ENCODE measurements around the gene SLC25A30.
"Not testable (repeated sequence)": the region's sequence is repeated elsewhere in the genome, so short reads cannot be mapped to it uniquely, and the experiment has no call there.

Gene SLC25A30

DNA sequence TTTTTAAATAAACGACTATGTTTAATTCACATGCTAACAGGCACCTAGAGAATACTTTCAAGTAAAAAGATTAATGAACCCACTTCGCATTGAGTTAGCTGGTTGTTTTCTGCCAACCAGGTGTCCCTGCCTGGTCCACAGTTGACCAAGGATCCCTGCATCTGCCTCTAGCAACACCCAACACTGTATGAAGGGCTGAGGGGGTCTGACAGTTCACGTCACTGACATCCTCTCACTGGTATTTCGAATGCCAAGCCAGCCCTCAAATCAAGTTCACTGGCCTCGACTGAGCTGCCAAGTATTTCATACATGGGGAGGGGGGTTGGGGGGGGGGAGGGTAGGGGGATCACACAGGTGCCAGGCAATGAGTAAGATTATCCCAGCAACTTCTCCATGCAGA, 25.4 kb downstream of the SLC25A30 start:
- Histone ChIP-seq H3K4me2 (ENCODE audit: low read length) (no peak overlapping the region), H3K36me3 (replicated peaks; ENCODE audit: low read depth, low read length) (peaks cover 22% of the 10 kb centered on the region), H4K20me1 (ENCODE audit: insufficient read depth, low read length) (0 out of 2 replicates have a peak, but pooled peaks cover 3% of the 10 kb centered on the region), H3K9ac (ENCODE audit: low read length) (no peak overlapping the region), H3K27ac (ENCODE audit: low read length) (no peak overlapping the region), H3K9me3 (ENCODE audit: insufficient read depth, low read length) (no peaks in the 10 kb centered on the region), H3K4me3 (ENCODE audit: low read length) (no peak overlapping the region), H3K79me2 (ENCODE audit: low read length) (no peaks in the 10 kb centered on the region), H3K4me1 (ENCODE audit: low read length) (no peaks in the 10 kb centered on the region), H2AFZ (ENCODE audit: low read depth, low read length) (no peak overlapping the region), H3K27me3 (ENCODE audit: low read depth, low read length) (no peaks in the 10 kb centered on the region)
- TF ChIP-seq CTCF (IDR thresholded peaks at IDR 0.05; ENCODE audit: low read depth, low read length), result no peak
- no peak for TF ChIP-seq EZH2phosphoT487 (IDR thresholded peaks at IDR 0.05; ENCODE audit: low read depth)

DNA sequence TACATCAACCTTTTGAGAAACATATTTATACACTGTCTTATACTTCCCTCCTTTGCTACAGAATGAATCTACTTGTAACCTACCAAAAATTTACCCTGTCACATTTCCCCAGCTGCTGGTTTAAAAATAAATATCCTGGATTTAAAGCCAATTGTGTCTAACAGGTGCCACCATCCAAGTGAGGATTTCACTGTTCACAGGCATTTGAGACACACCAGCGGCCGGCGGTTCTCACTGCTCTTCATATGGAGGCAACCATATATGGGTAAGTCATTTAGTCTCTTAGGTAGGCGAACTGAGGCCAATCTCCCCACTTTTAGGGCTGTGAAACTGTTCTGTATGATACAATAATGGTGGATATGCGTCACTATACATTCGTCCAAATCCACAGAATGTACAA, 26.2 kb downstream of the SLC25A30 start:
- Histone ChIP-seq H3K27ac (ENCODE audit: low read length) (no peak overlapping the region), H3K27me3 (ENCODE audit: low read depth, low read length) (no peaks in the 10 kb centered on the region), H3K4me1 (ENCODE audit: low read length) (no peaks in the 10 kb centered on the region), H3K36me3 (replicated peaks; ENCODE audit: low read depth, low read length) (peaks cover 20% of the 10 kb centered on the region), H2AFZ (ENCODE audit: low read depth, low read length) (no peak overlapping the region), H3K9ac (ENCODE audit: low read length) (no peak overlapping the region), H3K9me3 (ENCODE audit: insufficient read depth, low read length) (no peaks in the 10 kb centered on the region), H3K4me3 (ENCODE audit: low read length) (no peak overlapping the region), H3K79me2 (ENCODE audit: low read length) (no peaks in the 10 kb centered on the region), H4K20me1 (ENCODE audit: insufficient read depth, low read length) (0 out of 2 replicates have a peak, but pooled peaks cover 3% of the 10 kb centered on the region), H3K4me2 (ENCODE audit: low read length) (no peak overlapping the region)
- no peak for TF ChIP-seq EZH2phosphoT487 (IDR thresholded peaks at IDR 0.05; ENCODE audit: low read depth)
- no peak for TF ChIP-seq CTCF (IDR thresholded peaks at IDR 0.05; ENCODE audit: low read depth, low read length)

DNA sequence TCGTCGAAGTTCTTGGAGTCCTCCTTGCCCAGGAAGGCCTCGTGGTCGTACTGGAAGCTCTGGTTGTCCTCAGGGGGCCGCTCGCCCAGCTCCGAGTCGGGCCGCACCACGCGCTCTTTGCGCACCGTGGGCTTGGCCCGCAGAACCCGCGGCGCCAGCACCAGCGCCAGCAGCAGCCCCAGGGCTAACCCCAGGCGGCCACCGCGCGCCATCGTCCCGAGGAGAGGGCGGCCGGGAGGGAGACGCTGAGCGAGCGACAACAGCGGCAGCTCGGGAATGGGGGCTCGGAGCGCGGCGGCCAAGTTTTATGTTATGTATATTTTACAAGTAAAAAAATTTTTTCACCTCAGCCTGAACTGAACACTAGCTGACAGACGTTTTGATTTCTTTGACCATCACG, 27.0 kb downstream of the SLC25A30 start:
- not testable (repeated sequence) for H4K20me1 ChIP-seq (ENCODE audit: insufficient read depth, low read length); H3K4me3 ChIP-seq (ENCODE audit: low read length)
- peaks cover 16% of the 10 kb centered on the region for H3K36me3 ChIP-seq (replicated peaks; ENCODE audit: low read depth, low read length)

GRCh38 chr13:45390348-45390747, 27.8 kb downstream of the SLC25A30 start:
- H2AFZ ChIP-seq (ENCODE audit: low read depth, low read length); H3K36me3 ChIP-seq (replicated peaks; ENCODE audit: low read depth, low read length): not testable (repeated sequence)

More for the DNA sequence above, 27.0 kb downstream of the SLC25A30 start:
- H3K4me2 ChIP-seq (ENCODE audit: low read length); H3K27me3 ChIP-seq (ENCODE audit: low read depth, low read length); H3K9ac ChIP-seq (ENCODE audit: low read length); H2AFZ ChIP-seq (ENCODE audit: low read depth, low read length); H3K9me3 ChIP-seq (ENCODE audit: insufficient read depth, low read length); H3K27ac ChIP-seq (ENCODE audit: low read length); H3K79me2 ChIP-seq (ENCODE audit: low read length); H3K4me1 ChIP-seq (ENCODE audit: low read length): not testable (repeated sequence)

GRCh38 chr13:45388664-45389063, 29.5 kb downstream of the SLC25A30 start:
- TF ChIP-seq EZH2phosphoT487 (IDR thresholded peaks at IDR 0.05; ENCODE audit: low read depth), result no peak
- no peak for TF ChIP-seq CTCF (IDR thresholded peaks at IDR 0.05; ENCODE audit: low read depth, low read length)
- no peak overlapping the region for H3K4me2 ChIP-seq (ENCODE audit: low read length)
- no peak overlapping the region for H3K4me3 ChIP-seq (ENCODE audit: low read length)
- H4K20me1 ChIP-seq (ENCODE audit: insufficient read depth, low read length), result no peaks in the 10 kb centered on the region
- no peaks in the 10 kb centered on the region for H3K9me3 ChIP-seq (ENCODE audit: insufficient read depth, low read length)
- H3K79me2 ChIP-seq (ENCODE audit: low read length), result no peaks in the 10 kb centered on the region
- H3K27ac ChIP-seq (ENCODE audit: low read length), result no peak overlapping the region
- H3K27me3 ChIP-seq (ENCODE audit: low read depth, low read length), result no peaks in the 10 kb centered on the region
- peaks cover 4% of the 10 kb centered on the region for H3K36me3 ChIP-seq (replicated peaks; ENCODE audit: low read depth, low read length)
- H2AFZ ChIP-seq (ENCODE audit: low read depth, low read length), result no peak overlapping the region
- no peaks in the 10 kb centered on the region for H3K4me1 ChIP-seq (ENCODE audit: low read length)
- no peak overlapping the region for H3K9ac ChIP-seq (ENCODE audit: low read length)

More at GRCh38 chr13:45390348-45390747, 27.8 kb downstream of the SLC25A30 start:
- not testable (repeated sequence) for H3K27me3 ChIP-seq (ENCODE audit: low read depth, low read length); H3K9ac ChIP-seq (ENCODE audit: low read length); H3K79me2 ChIP-seq (ENCODE audit: low read length); H3K4me2 ChIP-seq (ENCODE audit: low read length); H3K4me1 ChIP-seq (ENCODE audit: low read length); H4K20me1 ChIP-seq (ENCODE audit: insufficient read depth, low read length); H3K4me3 ChIP-seq (ENCODE audit: low read length); H3K27ac ChIP-seq (ENCODE audit: low read length); H3K9me3 ChIP-seq (ENCODE audit: insufficient read depth, low read length)

DNA sequence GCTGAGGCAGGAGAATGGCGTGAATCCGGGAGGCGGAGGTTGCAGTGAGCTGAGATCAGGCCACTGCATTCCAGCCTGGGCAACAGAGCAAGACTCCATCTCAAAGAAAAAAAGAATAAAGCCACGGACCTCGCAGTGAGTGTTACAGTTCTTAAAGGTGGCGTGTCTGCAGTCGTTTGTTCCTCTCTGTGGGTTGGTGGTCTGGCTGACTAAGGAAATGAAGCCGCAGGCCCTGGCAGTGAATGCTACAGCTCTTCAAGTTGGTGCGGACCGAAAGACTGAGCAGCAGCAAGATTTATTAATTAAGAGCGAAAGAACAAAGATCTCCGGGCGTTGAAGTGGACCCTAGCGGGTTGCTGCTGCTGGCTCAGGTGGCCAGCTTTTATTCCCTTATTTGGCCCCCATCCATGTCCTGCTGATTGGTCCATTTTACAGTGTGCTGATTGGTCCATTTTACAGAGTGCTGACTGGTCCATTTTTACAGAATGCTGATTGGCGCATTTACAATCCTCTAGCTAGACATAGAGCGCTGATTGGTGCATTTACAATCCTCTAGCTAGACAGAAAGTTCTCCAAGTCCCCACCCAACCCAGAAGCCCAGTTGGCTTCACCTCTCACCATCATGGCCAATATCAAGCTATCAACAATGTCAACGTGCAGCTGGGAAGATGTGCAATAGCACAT, 31.1 kb downstream of the SLC25A30 start:
- H4K20me1 ChIP-seq (ENCODE audit: insufficient read depth, low read length); H3K9me3 ChIP-seq (ENCODE audit: insufficient read depth, low read length); H3K79me2 ChIP-seq (ENCODE audit: low read length); H2AFZ ChIP-seq (ENCODE audit: low read depth, low read length); H3K4me2 ChIP-seq (ENCODE audit: low read length); H3K36me3 ChIP-seq (replicated peaks; ENCODE audit: low read depth, low read length); H3K4me3 ChIP-seq (ENCODE audit: low read length); H3K9ac ChIP-seq (ENCODE audit: low read length); H3K27ac ChIP-seq (ENCODE audit: low read length); H3K27me3 ChIP-seq (ENCODE audit: low read depth, low read length); H3K4me1 ChIP-seq (ENCODE audit: low read length): not testable (repeated sequence)
